Body of pancreas (tissue), 4 donors: ENCODE results near the gene CARS2.

Experiments
- POLR2A ChIP-seq, 3 donors: fragments of 450-650 bp; IDR thresholded peaks; one replicate each; pipeline ENCODE4 v1.6.1; 2016; ENCODE audit warnings: antibody characterized with exemption in 3 of 3, mild to moderate bottlenecking in 2 of 3
- TF ChIP-seq, protein P1 (sequence below), 7 experiments: fragments of 450-650 bp in 4 of 7; fragments of 200-600 bp in 3 of 7; sonication (generic) in 3 of 7; IDR thresholded peaks; one replicate each; pipeline ENCODE4 v1.5.1; 2016 to 2019; ENCODE audit warnings: antibody characterized with exemption in 7 of 7

DNA sequence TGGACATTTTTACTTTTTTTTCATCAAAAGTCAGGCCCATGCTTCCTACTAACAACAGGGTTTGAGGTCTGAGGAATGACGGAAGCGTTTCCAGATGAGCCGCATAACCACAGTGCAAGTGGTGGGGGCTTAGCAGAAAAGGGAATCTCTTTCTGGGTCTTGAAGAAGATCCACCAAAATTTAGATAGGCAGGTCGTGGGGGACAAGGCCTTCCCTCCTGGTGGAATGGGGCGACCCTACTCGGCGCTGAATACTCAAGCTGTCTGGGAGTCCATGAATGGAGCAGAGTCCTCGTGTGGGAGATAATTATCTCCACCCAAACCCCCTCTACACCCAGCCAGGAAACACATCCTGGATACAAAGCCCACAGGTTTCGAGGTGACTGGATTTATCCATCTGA, 36.9 kb downstream of the CARS2 start:
- TF ChIP-seq, protein P1, sequence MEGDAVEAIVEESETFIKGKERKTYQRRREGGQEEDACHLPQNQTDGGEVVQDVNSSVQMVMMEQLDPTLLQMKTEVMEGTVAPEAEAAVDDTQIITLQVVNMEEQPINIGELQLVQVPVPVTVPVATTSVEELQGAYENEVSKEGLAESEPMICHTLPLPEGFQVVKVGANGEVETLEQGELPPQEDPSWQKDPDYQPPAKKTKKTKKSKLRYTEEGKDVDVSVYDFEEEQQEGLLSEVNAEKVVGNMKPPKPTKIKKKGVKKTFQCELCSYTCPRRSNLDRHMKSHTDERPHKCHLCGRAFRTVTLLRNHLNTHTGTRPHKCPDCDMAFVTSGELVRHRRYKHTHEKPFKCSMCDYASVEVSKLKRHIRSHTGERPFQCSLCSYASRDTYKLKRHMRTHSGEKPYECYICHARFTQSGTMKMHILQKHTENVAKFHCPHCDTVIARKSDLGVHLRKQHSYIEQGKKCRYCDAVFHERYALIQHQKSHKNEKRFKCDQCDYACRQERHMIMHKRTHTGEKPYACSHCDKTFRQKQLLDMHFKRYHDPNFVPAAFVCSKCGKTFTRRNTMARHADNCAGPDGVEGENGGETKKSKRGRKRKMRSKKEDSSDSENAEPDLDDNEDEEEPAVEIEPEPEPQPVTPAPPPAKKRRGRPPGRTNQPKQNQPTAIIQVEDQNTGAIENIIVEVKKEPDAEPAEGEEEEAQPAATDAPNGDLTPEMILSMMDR (IDR thresholded peaks at IDR 0.05) = no peak
- TF ChIP-seq POLR2A (IDR thresholded peaks at IDR 0.05) = no peak
